ENCODE results near the gene DIPK1A. TPM values are rescaled to one million over a fixed set of nuclear protein-coding genes. Genes with fewer than 3 reads are reported as not detected.

Gene DIPK1A
- polyA plus RNA-seq, 1 donor from 2014 or later, result 10.0 TPM

GRCh38 chr1:93003981-93004380 lies 42.7 kb upstream of the DIPK1A start:
- Histone ChIP-seq H4K20me1 (ENCODE audit: insufficient read depth) (no peaks in the 10 kb centered on the region), H3K36me3 (ENCODE audit: insufficient read depth, low read length) (no peaks in the 10 kb centered on the region), H3K9me2 (ENCODE audit: insufficient read depth, low read length) (no peaks in the 10 kb centered on the region), H2AFZ (ENCODE audit: low read depth, low read length) (no peak overlapping the region), H3K27me3 (ENCODE audit: insufficient read depth, low read depth, low read length) (no peaks in the 10 kb centered on the region), H3F3A (ENCODE audit: insufficient read depth, low read length, poor library complexity, severe bottlenecking) (no peaks in the 10 kb centered on the region), H3K4me3 (ENCODE audit: low read length) (no peak overlapping the region), H3K4me2 (ENCODE audit: low read length) (no peak overlapping the region), H3K79me2 (replicated peaks; ENCODE audit: insufficient read depth, low read length) (no peaks in the 10 kb centered on the region), H3K27ac (ENCODE audit: low read length) (peak overlapping the region; percentile 76), H3K9ac (ENCODE audit: low read length) (peak overlapping the region; percentile 14), H3K9me3 (ENCODE audit: low read length) (no peaks in the 10 kb centered on the region)
- no peak for TF ChIP-seq RAD21 (conservative IDR thresholded peaks at IDR 0.05)

- H3K79me2 ChIP-seq (replicated peaks; ENCODE audit: insufficient read depth, low read length), result no peaks in the 10 kb centered on the region
These were observed 41.5 kb upstream of the DIPK1A start for GRCh38 chr1:93002781-93003180.

GRCh38 chr1:93001893-93002292 lies 40.6 kb upstream of the DIPK1A start:
- no peaks in the 10 kb centered on the region for H4K20me1 ChIP-seq (ENCODE audit: insufficient read depth)
- H3K9ac ChIP-seq (ENCODE audit: low read length), result no peak overlapping the region
- H3F3A ChIP-seq (ENCODE audit: insufficient read depth, low read length, poor library complexity, severe bottlenecking), result no peaks in the 10 kb centered on the region
- no peaks in the 10 kb centered on the region for H3K9me3 ChIP-seq (ENCODE audit: low read length)
- no peak overlapping the region for H3K4me3 ChIP-seq (ENCODE audit: low read length)
- H3K4me2 ChIP-seq (ENCODE audit: low read length), result no peak overlapping the region
- H2AFZ ChIP-seq (ENCODE audit: low read depth, low read length), result no peak overlapping the region
- no peaks in the 10 kb centered on the region for H3K9me2 ChIP-seq (ENCODE audit: insufficient read depth, low read length)
- no peaks in the 10 kb centered on the region for H3K79me2 ChIP-seq (replicated peaks; ENCODE audit: insufficient read depth, low read length)
- no peaks in the 10 kb centered on the region for H3K27me3 ChIP-seq (ENCODE audit: insufficient read depth, low read depth, low read length)
- TF ChIP-seq SMC3 (conservative IDR thresholded peaks at IDR 0.05; ENCODE audit: poor library complexity), result no peak
- TF ChIP-seq CTCF (IDR thresholded peaks at IDR 0.05; ENCODE audit: poor library complexity, severe bottlenecking), result no peak
- no peak for TF ChIP-seq MXI1 (conservative IDR thresholded peaks at IDR 0.05; ENCODE audit: poor library complexity, severe bottlenecking)
- TF ChIP-seq POLR2AphosphoS5 (IDR thresholded peaks at IDR 0.05), result no peak
- no peak for TF ChIP-seq REST (IDR thresholded peaks at IDR 0.05; ENCODE audit: borderline replicate concordance)
- TF ChIP-seq TAF1 (IDR thresholded peaks at IDR 0.05; ENCODE audit: low read depth), result no peak
- TF ChIP-seq RAD21 (conservative IDR thresholded peaks at IDR 0.05), result no peak
- no peak for TF ChIP-seq EZH2 (IDR thresholded peaks at IDR 0.05; ENCODE audit: borderline replicate concordance, insufficient read depth, low read length, poor library complexity, severe bottlenecking)
- no peak for TF ChIP-seq EP300 (conservative IDR thresholded peaks at IDR 0.05; ENCODE audit: poor library complexity, severe bottlenecking)
- H3K36me3 ChIP-seq (ENCODE audit: insufficient read depth, low read length), result no peaks in the 10 kb centered on the region
- no peak overlapping the region for H3K27ac ChIP-seq (ENCODE audit: low read length)

More at GRCh38 chr1:93002781-93003180, 41.5 kb upstream of the DIPK1A start:
- Histone ChIP-seq H3K27me3 (ENCODE audit: insufficient read depth, low read depth, low read length) (no peaks in the 10 kb centered on the region), H3K36me3 (ENCODE audit: insufficient read depth, low read length) (no peaks in the 10 kb centered on the region), H3K9ac (ENCODE audit: low read length) (no peak overlapping the region), H2AFZ (ENCODE audit: low read depth, low read length) (no peak overlapping the region), H3F3A (ENCODE audit: insufficient read depth, low read length, poor library complexity, severe bottlenecking) (no peaks in the 10 kb centered on the region), H4K20me1 (ENCODE audit: insufficient read depth) (no peaks in the 10 kb centered on the region), H3K9me3 (ENCODE audit: low read length) (no peaks in the 10 kb centered on the region), H3K27ac (ENCODE audit: low read length) (no peak overlapping the region), H3K4me3 (ENCODE audit: low read length) (no peak overlapping the region), H3K9me2 (ENCODE audit: insufficient read depth, low read length) (no peaks in the 10 kb centered on the region), H3K4me2 (ENCODE audit: low read length) (no peak overlapping the region)
- no peak for TF ChIP-seq SMC3 (conservative IDR thresholded peaks at IDR 0.05; ENCODE audit: poor library complexity)

Measured in neural cell (in vitro differentiated cells).